Ishikawa (cell line): ENCODE results near the gene FSTL4.

Experiments
- CEBPB ChIP-seq: IDR thresholded peaks from 2 replicates; pipeline ENCODE4 v1.6.1; 2012
- CREB1 ChIP-seq: IDR thresholded peaks from 2 replicates; pipeline ENCODE4 v1.6.1; 2012; ENCODE audit warnings: low read depth
- EGR1 ChIP-seq: IDR thresholded peaks from 2 replicates; pipeline ENCODE4 v1.6.1; 2012
- EP300 ChIP-seq: IDR thresholded peaks from 2 replicates; pipeline ENCODE4 v1.6.1; 2012; ENCODE audit warnings: borderline replicate concordance
- FOXM1 ChIP-seq: IDR thresholded peaks from 2 replicates; pipeline ENCODE4 v1.6.1; 2012; ENCODE audit warnings: low read depth, borderline replicate concordance
- MAX ChIP-seq: IDR thresholded peaks from 2 replicates; pipeline ENCODE4 v1.6.1; 2012
- NFIC ChIP-seq: IDR thresholded peaks from 2 replicates; pipeline ENCODE4 v1.6.1; 2012
- RAD21 ChIP-seq: IDR thresholded peaks from 2 replicates; pipeline ENCODE4 v1.6.1; 2012; ENCODE audit warnings: low read depth
- REST ChIP-seq: IDR thresholded peaks from 2 replicates; pipeline ENCODE4 v1.6.1; 2012; ENCODE audit warnings: low read depth, mild to moderate bottlenecking
- TAF1 ChIP-seq: IDR thresholded peaks from 2 replicates; pipeline ENCODE4 v1.6.1; 2012; ENCODE audit warnings: low read depth, mild to moderate bottlenecking
- TCF12 ChIP-seq: IDR thresholded peaks from 2 replicates; pipeline ENCODE4 v1.6.1; 2012; ENCODE audit warnings: low read depth
- TEAD4 ChIP-seq: IDR thresholded peaks from 2 replicates; pipeline ENCODE4 v1.6.1; 2012
- USF1 ChIP-seq: IDR thresholded peaks from 2 replicates; pipeline ENCODE4 v1.6.1; 2012
- YY1 ChIP-seq: IDR thresholded peaks from 2 replicates; pipeline ENCODE4 v1.6.1; 2012; ENCODE audit warnings: low read depth
- ZBTB7A ChIP-seq: IDR thresholded peaks from 2 replicates; pipeline ENCODE4 v1.6.1; 2012; ENCODE audit warnings: low read depth

Gene FSTL4

GRCh38 chr5:133240425-133241091 is 371.8 kb downstream of the FSTL4 start:
- TF ChIP-seq USF1 (no peak), FOXM1 (no peak), EGR1 (no peak), REST (no peak), ZBTB7A (no peak), TCF12 (no peak), CREB1 (no peak), TEAD4 (no peak), EP300 (no peak), RAD21 (no peak), MAX (no peak), TAF1 (no peak), CEBPB (no peak), YY1 (no peak), NFIC (no peak)

GRCh38 chr5:133238426-133239205 is 373.7 kb downstream of the FSTL4 start:
- no peak for TF ChIP-seq CEBPB
- no peak for TF ChIP-seq EGR1
- no peak for TF ChIP-seq TEAD4
- TF ChIP-seq NFIC = no peak
- TF ChIP-seq MAX = no peak
- no peak for TF ChIP-seq EP300
- TF ChIP-seq YY1 = no peak
- no peak for TF ChIP-seq ZBTB7A
- no peak for TF ChIP-seq TCF12
- TF ChIP-seq RAD21 = no peak
- no peak for TF ChIP-seq REST
- no peak for TF ChIP-seq FOXM1
- TF ChIP-seq TAF1 = no peak
- TF ChIP-seq USF1 = no peak
- TF ChIP-seq CREB1 = no peak

GRCh38 chr5:133236976-133237375 is 375.4 kb downstream of the FSTL4 start:
- TF ChIP-seq EGR1 = no peak
- no peak for TF ChIP-seq YY1
- TF ChIP-seq TAF1 = no peak
- no peak for TF ChIP-seq CREB1
- no peak for TF ChIP-seq USF1
- TF ChIP-seq RAD21 = no peak
- no peak for TF ChIP-seq EP300
- TF ChIP-seq TCF12 = no peak
- TF ChIP-seq NFIC = no peak
- TF ChIP-seq CEBPB = no peak

GRCh38 chr5:133236541-133236951 is 375.8 kb downstream of the FSTL4 start:
- TF ChIP-seq CREB1 = no peak

- TF ChIP-seq MAX = no peak
- no peak for TF ChIP-seq NFIC
- no peak for TF ChIP-seq RAD21
- no peak for TF ChIP-seq EGR1
- no peak for TF ChIP-seq TAF1
- no peak for TF ChIP-seq ZBTB7A
- TF ChIP-seq CEBPB = no peak
- no peak for TF ChIP-seq EP300
- TF ChIP-seq REST = no peak
- no peak for TF ChIP-seq USF1
- no peak for TF ChIP-seq FOXM1
- no peak for TF ChIP-seq CREB1
- no peak for TF ChIP-seq TEAD4
- TF ChIP-seq TCF12 = no peak
- TF ChIP-seq YY1 = no peak
These were observed 376.5 kb downstream of the FSTL4 start for GRCh38 chr5:133235696-133236426.
